ENCODE data around the gene OOSP1.
"Not testable (repeated sequence)": the region's sequence is repeated elsewhere in the genome, so short reads cannot be mapped to it uniquely, and the experiment has no call there.

Gene OOSP1

GRCh38 chr11:59938132-59938531 is at the start of gene OOSP1:
OOSP1 (plus strand) TSS chr11:59938432; CDS start chr11:59938455, 23 bp downstream.
- no peak for DNase-seq

DNA sequence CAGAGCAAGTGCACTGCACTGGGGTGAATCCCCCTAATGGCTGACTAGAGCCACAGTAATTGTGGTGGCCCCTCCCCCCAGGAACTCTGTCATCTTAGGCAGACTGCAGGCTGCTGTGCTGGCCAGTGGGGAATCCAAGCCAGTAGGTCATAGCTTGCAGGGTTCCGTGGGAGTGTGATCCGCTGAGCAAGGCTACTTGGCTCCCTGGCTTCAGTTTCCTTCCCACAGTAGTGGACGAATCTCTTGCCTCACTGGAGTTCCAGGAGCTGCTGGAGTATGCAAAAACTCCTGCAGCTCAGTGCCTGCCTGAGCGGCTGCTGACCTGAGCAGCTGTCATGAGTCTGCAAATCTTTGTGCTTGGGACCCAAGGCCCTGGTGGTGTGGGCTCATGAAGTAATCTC is 46.5 kb upstream of the OOSP1 start:
- no peak for DNase-seq

DNA sequence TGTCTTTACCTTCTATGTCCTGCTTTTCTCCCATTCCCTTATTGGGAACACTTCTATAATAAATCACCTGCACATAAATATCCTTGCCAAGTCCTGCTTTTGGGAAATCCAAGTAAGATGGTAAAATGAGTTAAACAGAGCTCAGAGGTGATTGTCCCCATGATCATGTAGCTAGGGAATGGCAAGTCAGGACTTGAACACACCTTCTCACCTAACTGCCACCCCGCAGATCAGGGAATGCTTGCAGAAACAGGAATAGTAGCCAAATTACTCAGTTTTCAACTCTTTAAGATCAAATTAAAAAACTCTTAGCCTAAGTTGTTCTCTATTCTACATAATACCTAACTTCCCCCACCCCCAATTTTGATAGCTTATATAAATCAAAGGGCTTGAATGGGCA is 43.6 kb upstream of the OOSP1 start:
- DNase-seq: no peak

- DNase-seq: no peak
These were observed 40.2 kb upstream of the OOSP1 start for GRCh38 chr11:59898046-59898445.

- DNase-seq: no peak
These were observed 39.6 kb upstream of the OOSP1 start for GRCh38 chr11:59898650-59899049.

DNA sequence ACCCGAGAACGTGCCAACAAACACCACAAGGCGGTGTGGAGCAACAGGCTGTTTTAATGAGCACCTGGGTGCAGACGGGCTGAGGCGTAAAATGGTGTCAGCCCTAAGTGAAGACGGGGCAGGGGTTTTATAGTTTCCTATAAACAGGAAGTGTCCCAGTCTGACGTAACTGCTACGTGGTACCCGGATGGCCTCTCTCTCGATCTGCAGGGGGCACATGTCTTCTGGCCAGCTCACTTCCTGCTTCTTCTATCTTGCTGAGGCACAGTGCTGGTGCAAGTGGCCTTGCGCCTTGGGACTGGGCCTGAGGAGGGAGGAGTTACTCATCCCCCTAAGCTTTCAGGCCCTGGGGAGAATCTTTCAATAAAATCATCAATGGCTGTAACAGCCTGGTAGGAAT is 38.7 kb upstream of the OOSP1 start:
- no peak for DNase-seq

DNA sequence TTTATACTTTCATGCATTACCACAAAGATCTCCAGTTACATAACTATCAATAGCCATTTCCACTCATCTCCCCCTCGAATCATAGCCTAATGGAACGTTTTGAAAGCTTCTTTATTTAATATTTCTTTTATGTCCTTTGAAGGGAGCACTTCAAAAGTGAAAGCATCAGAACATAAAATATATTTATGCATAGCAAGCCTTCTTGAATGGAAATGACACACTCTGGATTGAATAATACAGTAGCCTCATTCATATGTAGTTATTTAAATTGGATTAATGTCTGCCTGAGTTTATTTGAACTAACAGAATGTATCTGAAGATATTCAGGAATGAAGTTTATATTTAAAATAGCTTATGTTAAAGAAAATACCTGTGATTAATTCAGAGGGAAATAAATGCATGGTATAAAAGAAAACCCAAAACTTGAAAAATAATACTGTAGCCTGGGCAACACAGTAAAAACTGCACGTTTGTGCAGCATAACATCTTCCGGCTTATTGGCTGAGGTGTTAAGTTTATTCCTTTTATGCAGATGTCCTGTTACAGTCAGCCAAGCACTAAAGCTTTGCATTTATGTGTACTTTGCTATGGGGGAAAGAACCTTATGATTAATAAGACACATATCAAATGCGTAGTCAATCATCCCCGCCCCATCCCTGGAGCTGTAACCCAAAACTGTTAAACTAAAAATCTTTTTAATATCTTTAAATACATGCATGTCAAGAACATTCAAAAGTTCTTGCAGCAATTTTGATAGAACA is 37.7 kb upstream of the OOSP1 start:
- no peak for DNase-seq

DNA sequence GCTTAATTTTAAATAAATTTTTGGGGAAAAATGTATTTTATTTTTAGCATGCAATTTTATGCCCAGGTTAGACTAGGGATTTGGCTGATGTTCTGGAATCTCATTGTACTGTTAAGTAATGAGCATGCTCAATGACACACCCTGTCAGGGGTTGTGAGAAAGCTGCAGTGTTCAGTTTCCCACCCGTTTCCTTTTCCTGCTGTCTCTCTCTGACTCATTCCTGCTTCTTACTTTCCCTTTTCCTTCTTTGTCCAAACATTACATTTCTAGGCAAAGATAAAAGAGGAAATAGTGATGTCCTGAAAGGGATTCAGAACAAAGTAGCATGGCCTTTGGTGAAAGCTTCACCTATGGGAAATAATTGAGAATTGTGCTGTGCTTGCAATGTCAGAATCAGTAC is 36.9 kb upstream of the OOSP1 start:
- DNase-seq: no peak

- DNase-seq: not testable (repeated sequence)
These were observed 34.7 kb upstream of the OOSP1 start for GRCh38 chr11:59903569-59903968.

- DNase-seq: no peak
These were observed 19.8 kb upstream of the OOSP1 start for GRCh38 chr11:59918480-59918879.

- DNase-seq: no peak
These were observed 19.1 kb upstream of the OOSP1 start for GRCh38 chr11:59918987-59919589.

DNA sequence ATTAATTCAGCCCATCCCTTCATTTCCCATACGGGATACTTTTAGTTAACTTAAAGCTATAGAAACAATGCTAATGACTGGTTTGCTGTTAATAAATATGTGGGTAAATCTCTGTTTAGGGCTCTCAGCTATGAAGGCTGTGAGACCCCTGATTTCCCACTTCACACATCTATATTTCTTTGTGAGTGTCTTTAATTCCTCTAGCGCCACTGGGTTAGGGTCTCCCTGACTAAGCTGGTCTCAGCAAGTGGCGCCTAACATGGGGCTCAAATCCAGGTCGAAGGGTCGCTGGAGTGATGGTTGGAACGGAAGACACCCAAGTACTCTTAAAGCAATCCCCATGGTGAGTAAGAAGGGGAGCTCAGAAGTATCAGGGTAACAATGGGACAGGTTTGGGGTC is 14.4 kb upstream of the OOSP1 start:
- no peak for DNase-seq

DNA sequence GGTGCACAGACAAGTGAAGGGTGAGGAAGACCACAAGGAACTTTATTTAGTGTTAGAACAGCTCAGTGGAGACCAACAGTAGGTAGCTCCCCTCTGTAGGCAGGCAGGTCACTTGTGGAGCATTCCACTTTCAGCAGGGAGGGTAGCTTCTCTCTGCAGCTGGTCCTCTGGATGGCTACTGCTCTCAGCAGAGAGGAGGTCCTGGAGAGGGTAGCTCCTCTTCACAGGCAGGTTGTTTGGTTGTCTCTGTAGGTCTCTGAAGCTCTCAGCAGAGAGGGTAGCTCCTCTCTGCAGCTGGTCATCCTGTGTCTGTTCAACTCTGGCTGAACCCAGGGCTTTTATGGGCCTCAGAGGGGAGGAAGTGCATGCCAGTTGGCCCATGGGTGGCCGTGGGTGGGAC is 6.5 kb upstream of the OOSP1 start:
- DNase-seq: no peak

GRCh38 chr11:59938718-59939117 is 486 bp downstream of the OOSP1 start:
- no peak for DNase-seq

DNA sequence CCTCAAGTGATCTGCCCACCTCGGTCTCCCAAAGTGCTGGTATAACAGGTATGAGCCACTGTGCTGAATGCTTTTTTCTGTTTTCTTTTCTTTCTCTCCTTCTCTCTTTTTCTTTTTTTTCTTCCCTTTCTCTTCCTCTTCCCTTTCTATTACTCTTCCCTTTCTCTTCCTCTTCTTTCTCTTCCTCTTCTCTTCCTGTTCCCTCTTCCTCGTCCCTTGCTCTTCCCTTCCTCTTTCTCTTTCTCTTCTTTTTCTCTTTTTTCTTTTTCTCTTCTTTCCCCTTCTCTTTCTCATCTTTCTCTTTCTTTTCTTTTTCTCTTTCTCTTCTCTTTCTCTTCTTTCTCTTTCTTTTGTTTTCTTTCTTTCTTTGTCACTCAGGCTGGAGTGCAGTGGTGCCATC is 1.2 kb downstream of the OOSP1 start:
- DNase-seq: no peak

- DNase-seq: no peak
These were observed 2.9 kb downstream of the OOSP1 start for GRCh38 chr11:59941091-59941490.

GRCh38 chr11:59943997-59944714 is 5.9 kb downstream of the OOSP1 start:
- no peak for DNase-seq

DNA sequence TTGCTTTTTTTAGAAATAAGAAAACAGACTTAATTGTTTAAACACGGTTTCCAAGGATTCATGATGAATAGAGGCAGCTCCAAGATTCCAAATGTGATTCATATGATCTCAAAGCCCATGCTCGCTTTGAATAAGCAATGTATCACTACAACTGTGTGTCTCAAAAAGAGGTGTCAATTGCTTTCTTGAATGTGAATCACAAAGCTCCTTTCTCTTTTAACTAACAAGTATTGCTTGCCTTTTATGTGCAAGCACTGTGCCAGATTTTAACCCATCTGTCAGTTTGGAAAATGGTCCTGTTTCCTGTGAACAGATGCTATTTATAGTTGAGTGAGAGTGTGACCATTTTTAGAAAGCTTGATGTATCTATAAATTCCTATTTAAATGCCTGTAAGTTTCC is 6.5 kb downstream of the OOSP1 start:
- no peak for DNase-seq

DNA sequence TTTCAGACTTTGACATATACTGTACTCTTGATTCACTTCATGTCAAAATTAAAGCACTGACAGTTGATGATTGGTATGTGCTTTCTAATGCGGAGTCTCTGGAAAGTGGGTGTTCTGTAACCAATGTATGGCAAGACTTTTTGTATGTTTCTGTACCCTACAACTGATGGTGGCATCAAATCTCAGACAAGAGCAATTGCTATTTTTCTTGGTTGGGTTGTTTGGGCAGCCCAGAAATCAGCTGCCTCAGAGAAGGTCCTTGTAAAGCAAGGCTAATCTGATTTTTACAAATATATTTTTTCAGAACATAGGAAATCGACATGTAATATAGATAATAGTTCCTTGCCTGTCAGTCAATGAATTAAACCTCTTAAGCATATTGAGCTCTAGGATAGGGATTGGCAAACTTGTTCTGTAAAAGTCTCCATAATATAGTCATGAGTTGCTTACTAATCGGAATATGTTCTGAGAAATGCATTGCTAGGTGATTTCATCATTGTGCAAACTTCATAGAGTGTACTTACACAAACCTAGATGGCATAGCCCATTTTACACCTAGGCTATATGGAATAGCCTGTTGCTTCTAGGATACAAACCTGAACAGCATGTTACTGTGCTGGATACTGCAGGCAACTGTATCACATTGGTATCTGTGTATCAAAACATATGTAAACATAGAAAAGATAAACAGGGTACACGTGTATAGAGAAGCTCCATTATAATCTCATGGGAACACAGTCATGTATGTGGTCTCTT is 15.4 kb downstream of the OOSP1 start:
- no peak for DNase-seq

DNA sequence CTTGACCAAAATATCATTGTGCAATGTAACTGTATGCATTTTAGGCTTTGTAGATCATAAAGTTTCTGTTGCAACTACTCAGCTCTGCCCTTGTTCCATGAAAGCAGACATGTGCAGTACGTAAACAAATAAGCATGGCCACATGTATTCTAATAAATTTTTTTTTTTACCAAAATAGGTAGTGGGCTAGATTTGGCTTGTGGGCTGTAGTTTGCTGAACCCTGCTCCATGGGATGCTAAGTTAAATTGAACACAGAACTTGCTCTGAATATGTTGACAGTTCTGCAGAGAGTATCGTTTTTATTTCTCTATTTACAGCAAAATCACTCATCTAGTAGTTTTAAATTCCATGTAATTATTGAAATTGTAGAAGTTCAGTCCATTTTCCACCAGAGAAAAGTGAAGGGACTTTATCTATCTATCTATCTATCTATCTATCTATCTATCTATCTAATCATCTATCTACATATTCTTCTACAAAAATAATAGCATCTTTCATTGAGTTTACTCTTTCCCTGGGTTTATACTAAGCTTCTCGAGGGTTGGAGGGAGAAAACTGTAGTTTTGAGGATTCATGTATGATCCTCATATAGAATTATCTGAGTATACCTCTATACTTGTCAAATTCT is 16.1 kb downstream of the OOSP1 start:
- DNase-seq: no peak

DNA sequence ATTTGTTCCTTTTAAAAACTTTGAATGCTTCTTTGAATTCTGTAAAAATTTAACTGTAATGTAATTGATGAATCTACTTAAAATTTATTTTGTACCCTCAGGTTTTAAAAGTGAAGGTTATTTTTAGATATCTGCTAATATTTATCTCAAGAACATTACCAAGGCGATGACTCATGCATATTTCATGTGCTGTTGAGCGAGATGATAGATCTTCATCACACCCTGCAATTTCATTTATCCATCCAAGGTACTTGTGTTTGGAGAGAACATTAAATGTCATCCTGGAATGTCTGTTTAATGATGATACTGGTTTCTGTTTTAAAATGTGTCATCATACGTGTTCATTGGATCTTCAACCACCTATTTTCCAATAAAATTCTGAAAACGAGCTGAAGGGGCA is 18.9 kb downstream of the OOSP1 start:
- DNase-seq: no peak

DNA sequence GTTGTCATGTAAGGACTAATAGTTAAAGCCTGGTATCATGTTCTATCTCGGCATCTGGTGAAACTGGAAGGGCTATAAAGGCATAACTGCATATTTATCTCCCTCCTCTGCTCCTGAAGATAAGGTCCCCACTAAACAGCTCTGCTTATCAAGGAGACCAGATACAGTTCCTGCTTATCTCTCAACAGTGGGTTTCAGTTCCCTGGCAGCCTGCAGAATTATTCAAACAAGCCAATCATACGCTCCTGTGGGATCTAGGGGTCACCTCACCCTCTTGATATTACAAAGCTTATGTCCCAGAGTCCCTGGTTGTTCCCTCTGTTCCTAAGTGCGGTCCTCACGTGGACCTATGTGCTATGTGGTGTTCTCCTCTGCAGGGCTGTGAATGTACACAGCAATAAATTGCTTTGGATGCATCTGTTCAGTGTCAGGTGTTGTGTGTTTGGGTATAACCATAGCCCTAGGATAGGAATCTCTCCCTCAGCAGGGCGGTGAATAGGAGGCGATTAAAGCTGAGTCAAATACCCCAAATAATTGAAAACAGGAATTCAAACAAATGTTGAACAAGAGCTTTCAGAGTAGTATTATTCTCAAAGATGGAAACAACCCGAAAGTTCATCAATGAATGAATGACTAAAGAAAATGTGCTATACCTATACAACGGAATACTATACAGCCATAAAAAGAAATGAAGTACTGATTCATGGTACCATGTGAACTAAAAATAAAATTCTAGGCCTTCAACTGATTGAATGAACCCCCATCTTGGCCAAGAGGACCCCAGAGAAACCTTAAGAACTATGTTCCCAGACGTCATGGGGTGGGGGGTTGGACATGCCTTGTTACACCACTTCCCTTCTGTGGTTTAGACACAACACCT is 22.5 kb downstream of the OOSP1 start:
- DNase-seq: no peak

All from activated gamma-delta T cell treated with Interleukin-2 at 50 U/mL for 16 hours (primary cell).